ENCODE results near the gene UBE2H.

GRCh38 chr7:129993275-129993674 is 40.5 kb upstream of the UBE2H start:
- TF ChIP-seq, protein P1, sequence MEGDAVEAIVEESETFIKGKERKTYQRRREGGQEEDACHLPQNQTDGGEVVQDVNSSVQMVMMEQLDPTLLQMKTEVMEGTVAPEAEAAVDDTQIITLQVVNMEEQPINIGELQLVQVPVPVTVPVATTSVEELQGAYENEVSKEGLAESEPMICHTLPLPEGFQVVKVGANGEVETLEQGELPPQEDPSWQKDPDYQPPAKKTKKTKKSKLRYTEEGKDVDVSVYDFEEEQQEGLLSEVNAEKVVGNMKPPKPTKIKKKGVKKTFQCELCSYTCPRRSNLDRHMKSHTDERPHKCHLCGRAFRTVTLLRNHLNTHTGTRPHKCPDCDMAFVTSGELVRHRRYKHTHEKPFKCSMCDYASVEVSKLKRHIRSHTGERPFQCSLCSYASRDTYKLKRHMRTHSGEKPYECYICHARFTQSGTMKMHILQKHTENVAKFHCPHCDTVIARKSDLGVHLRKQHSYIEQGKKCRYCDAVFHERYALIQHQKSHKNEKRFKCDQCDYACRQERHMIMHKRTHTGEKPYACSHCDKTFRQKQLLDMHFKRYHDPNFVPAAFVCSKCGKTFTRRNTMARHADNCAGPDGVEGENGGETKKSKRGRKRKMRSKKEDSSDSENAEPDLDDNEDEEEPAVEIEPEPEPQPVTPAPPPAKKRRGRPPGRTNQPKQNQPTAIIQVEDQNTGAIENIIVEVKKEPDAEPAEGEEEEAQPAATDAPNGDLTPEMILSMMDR (IDR thresholded peaks at IDR 0.05) = no peak
- TF ChIP-seq POLR2A (IDR thresholded peaks at IDR 0.05) (no peak), POLR2AphosphoS5 (IDR thresholded peaks at IDR 0.05) (no peak)

All from stomach (tissue), 4 donors.